ENCODE results near the gene ECE1.

- TF ChIP-seq EZH2phosphoT487 (IDR thresholded peaks at IDR 0.05; ENCODE audit: insufficient read depth, low read depth): no peak
- no peak for TF ChIP-seq EZH2 (IDR thresholded peaks at IDR 0.05; ENCODE audit: insufficient read depth, poor library complexity, severe bottlenecking)
These were observed 1.7 kb upstream of the ECE1 start for GRCh38 chr1:21291964-21292363.
